ENCODE data around the gene PHC3.

GRCh38 chr3:170128977-170129431 is 52.5 kb downstream of the PHC3 start:
- TF ChIP-seq POLR2A (IDR thresholded peaks at IDR 0.05; ENCODE audit: low read length) (no peak), GATA1 (IDR thresholded peaks at IDR 0.05; ENCODE audit: low read depth, low read length) (no peak)

Measured in erythroblast (primary cell).